Hepatocyte (in vitro differentiated cells): ENCODE results near the gene CHRD. TPM values are rescaled to one million over a fixed set of nuclear protein-coding genes. Genes with fewer than 3 reads are reported as not detected.

ENCODE experiments used
- DNase-seq: peaks from one replicate; pipeline ENCODE4 v3.0.0-alpha.2; 2016; ENCODE audit warnings: low spot score
- H2AFZ ChIP-seq: fragments of 200-600 bp; sonication (generic); 2 replicates; pipeline ENCODE4 v1.6.0; 2016; ENCODE audit warnings: antibody characterized with exemption, mild to moderate bottlenecking
- H3K27ac ChIP-seq: fragments of 200-600 bp; sonication (generic); 2 replicates; pipeline ENCODE4 v1.5.1; 2016; ENCODE audit warnings: mild to moderate bottlenecking
- H3K27me3 ChIP-seq: fragments of 200-600 bp; sonication (generic); 2 replicates; pipeline ENCODE4 v1.6.1; 2016
- H3K36me3 ChIP-seq: fragments of 200-600 bp; sonication (generic); replicated peaks from 2 replicates; pipeline ENCODE4 v1.5.1; 2016; ENCODE audit warnings: low read depth; ENCODE audit not compliant: insufficient read depth
- H3K4me1 ChIP-seq: fragments of 200-600 bp; sonication (generic); 2 replicates; pipeline ENCODE4 v1.5.1; 2016; ENCODE audit warnings: mild to moderate bottlenecking, moderate library complexity; ENCODE audit not compliant: insufficient read depth
- H3K4me2 ChIP-seq: fragments of 200-600 bp; sonication (generic); 2 replicates; pipeline ENCODE4 v1.6.0; 2016
- H3K4me3 ChIP-seq: fragments of 200-600 bp; sonication (generic); 2 replicates; pipeline ENCODE4 v1.5.1; 2016; ENCODE audit warnings: mild to moderate bottlenecking
- H3K79me2 ChIP-seq: fragments of 200-600 bp; sonication (generic); 2 replicates; pipeline ENCODE4 v1.6.0; 2017; ENCODE audit warnings: mild to moderate bottlenecking
- H3K9me2 ChIP-seq: fragments of 200-600 bp; sonication (generic); replicated peaks from 2 replicates; pipeline ENCODE4 v1.6.0; 2017; ENCODE audit warnings: mild to moderate bottlenecking; ENCODE audit not compliant: insufficient read depth
- H3K9me3 ChIP-seq: fragments of 200-600 bp; sonication (generic); 2 replicates; pipeline ENCODE4 v1.5.1; 2016; ENCODE audit warnings: low read depth, mild to moderate bottlenecking
- H4K20me1 ChIP-seq: fragments of 200-600 bp; sonication (generic); 2 replicates; pipeline ENCODE4 v1.6.0; 2016; ENCODE audit warnings: mild to moderate bottlenecking; ENCODE audit not compliant: insufficient read depth, poor library complexity, severe bottlenecking
- EZH2 ChIP-seq: fragments of 200-600 bp; sonication (generic); IDR thresholded peaks from 2 replicates; pipeline ENCODE4 v1.6.1; 2016; ENCODE audit warnings: antibody characterized with exemption, mild to moderate bottlenecking, borderline replicate concordance
- EZH2phosphoT487 ChIP-seq: fragments of 200-600 bp; sonication (generic); IDR thresholded peaks from one replicate; pipeline ENCODE4 v1.6.1; 2018; ENCODE audit warnings: antibody characterized with exemption, mild to moderate bottlenecking, low read depth, moderate library complexity; ENCODE audit not compliant: unreplicated experiment, severe bottlenecking
- WGBS: methylation state at CpG from one replicate; pipeline ENCODE4 v1.1.6; 2016; ENCODE audit warnings: low lambda C conversion rate; ENCODE audit errors: missing lambda C conversion rate; 5-methylcytosine and 5-hydroxymethylcytosine counted together
- polyA plus RNA-seq: library from polyadenylated mRNA; unstranded; fragments of >200 nt; fragmentation: Nextera tagmentation; extraction: Ambion mirVana; gene quantifications from 2 replicates; pipeline ENCODE4 v1.2.1, GENCODE V29; 2016
- total RNA-seq: library from RNA; depleted of rRNA; stranded (reverse); fragments of >200 nt; gene quantifications from 2 replicates; pipeline ENCODE4 v1.2.3, GENCODE V29; 2014
- TF ChIP-seq, protein P1 (sequence below): fragments of 200-600 bp; sonication (generic); IDR thresholded peaks from 2 replicates; pipeline ENCODE4 v1.5.1; 2016; ENCODE audit warnings: antibody characterized with exemption, mild to moderate bottlenecking; ENCODE audit not compliant: poor library complexity

Gene CHRD
- total and polyA plus RNA-seq, 2 experiments from 2014 or later, result 13.6 to 16.1 TPM

DNA sequence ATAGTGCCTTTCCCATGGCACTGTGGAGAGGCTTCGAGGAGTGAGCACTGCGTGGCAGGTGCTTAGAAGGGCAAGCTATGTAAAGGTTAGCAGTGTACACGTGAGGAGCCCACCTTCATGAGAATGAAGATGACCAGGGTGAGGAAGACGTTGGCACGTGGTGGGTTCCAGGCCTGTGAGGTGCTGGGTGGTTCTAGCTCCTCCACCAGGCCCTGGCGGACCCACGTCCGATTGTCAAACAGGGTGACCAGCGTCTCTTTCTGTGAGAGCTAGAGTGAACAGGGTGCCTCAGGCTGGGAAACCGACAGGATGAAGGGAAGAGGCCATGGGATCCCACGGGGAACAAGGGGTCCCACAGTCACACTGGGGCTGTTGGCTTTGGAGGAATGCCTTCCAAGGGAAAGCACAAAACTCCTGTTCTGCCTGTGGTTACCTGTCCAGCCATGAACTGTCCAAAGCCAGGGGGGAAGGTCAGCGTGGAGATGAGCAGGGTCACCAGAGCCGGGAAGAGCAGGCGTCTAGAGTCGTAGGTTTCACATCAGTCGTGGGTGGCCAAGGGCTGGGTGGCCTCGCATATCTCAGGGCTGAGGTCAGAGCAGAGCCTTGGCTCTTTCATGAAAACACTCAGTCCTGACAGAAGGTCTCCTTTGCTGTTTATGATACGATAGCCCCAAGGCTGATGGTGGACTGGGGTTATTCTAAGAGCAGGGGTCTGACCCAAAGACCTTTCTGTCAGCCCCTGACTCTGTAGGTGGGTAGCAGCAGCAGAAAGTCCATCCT lies 24.4 kb upstream of the CHRD start:
- no peaks in the 10 kb centered on the region for H3K27me3 ChIP-seq
- no peaks in the 10 kb centered on the region for H3K9me2 ChIP-seq
- H3K4me3 ChIP-seq, result no peak overlapping the region
- no peak for DNase-seq
- TF ChIP-seq, protein P1, sequence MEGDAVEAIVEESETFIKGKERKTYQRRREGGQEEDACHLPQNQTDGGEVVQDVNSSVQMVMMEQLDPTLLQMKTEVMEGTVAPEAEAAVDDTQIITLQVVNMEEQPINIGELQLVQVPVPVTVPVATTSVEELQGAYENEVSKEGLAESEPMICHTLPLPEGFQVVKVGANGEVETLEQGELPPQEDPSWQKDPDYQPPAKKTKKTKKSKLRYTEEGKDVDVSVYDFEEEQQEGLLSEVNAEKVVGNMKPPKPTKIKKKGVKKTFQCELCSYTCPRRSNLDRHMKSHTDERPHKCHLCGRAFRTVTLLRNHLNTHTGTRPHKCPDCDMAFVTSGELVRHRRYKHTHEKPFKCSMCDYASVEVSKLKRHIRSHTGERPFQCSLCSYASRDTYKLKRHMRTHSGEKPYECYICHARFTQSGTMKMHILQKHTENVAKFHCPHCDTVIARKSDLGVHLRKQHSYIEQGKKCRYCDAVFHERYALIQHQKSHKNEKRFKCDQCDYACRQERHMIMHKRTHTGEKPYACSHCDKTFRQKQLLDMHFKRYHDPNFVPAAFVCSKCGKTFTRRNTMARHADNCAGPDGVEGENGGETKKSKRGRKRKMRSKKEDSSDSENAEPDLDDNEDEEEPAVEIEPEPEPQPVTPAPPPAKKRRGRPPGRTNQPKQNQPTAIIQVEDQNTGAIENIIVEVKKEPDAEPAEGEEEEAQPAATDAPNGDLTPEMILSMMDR, result no peak
- TF ChIP-seq EZH2, result no peak
- TF ChIP-seq EZH2phosphoT487, result no peak
- H3K27ac ChIP-seq, result no peak overlapping the region
- WGBS, result 84% methylated on average over 18 of the region's 18 CpGs
- H3K9me3 ChIP-seq, result no peaks in the 10 kb centered on the region
- H3K79me2 ChIP-seq, result peaks cover 14% of the 10 kb centered on the region
- H3K36me3 ChIP-seq, result no peaks in the 10 kb centered on the region
- H4K20me1 ChIP-seq, result no peaks in the 10 kb centered on the region
- peaks cover 12% of the 10 kb centered on the region for H3K4me1 ChIP-seq
- no peak overlapping the region for H3K4me2 ChIP-seq
- H2AFZ ChIP-seq, result no peak overlapping the region

DNA sequence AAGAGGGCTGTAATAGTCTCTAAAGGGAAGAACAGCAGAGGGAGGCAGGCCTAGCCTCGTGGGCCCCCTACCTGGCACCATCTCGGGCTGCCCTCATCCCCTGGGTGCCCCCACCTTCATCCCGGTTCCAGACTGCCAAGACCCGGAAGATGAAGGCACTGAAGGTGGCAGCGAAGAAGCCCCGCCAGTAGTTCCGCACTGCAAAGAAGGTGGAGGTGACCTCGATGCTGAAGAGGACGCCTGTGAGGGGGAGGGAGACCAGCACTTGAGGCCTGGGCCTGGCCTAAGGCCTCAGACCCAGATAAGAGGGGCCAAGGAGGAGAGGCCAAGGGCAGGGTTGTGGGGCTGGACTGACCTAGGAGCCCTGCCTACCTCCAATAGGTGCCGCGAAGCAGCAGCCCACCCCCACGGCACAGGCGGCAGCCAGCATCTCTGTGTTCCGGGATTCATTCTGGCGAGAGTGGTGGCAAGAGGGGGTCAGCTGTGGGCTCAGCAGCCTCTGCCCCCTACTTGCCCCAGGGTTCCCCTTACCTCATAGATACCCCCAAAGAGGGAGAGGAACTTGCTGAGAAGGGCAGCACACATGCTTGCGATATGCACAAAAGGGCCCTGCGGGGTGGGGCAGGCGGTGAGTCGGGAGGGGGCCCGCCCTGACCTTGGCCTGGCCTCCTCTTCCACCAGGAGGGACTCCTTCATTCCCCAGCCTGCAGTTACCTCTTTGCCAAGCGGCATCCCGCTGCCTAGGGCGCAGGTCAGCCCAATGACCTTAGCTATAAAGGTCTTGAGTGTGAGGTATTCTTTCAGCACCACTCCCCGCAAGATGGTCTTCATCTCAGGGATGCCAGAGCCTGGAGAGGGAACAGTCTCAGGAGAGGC lies 22.4 kb upstream of the CHRD start:
- no peak overlapping the region for H3K27ac ChIP-seq
- peaks cover 12% of the 10 kb centered on the region for H3K4me1 ChIP-seq
- H2AFZ ChIP-seq, result no peak overlapping the region
- H3K36me3 ChIP-seq, result no peaks in the 10 kb centered on the region
- H3K27me3 ChIP-seq, result no peaks in the 10 kb centered on the region
- TF ChIP-seq, protein P1, result no peak
- TF ChIP-seq EZH2phosphoT487, result no peak
- no peak for TF ChIP-seq EZH2
- H3K9me2 ChIP-seq, result no peaks in the 10 kb centered on the region
- peaks cover 22% of the 10 kb centered on the region for H3K79me2 ChIP-seq
- H3K4me2 ChIP-seq, result no peak overlapping the region
- WGBS, result 94% methylated on average over 24 of the region's 24 CpGs
- H3K9me3 ChIP-seq, result no peaks in the 10 kb centered on the region
- no peak for DNase-seq
- H3K4me3 ChIP-seq, result no peak overlapping the region
- no peaks in the 10 kb centered on the region for H4K20me1 ChIP-seq

DNA sequence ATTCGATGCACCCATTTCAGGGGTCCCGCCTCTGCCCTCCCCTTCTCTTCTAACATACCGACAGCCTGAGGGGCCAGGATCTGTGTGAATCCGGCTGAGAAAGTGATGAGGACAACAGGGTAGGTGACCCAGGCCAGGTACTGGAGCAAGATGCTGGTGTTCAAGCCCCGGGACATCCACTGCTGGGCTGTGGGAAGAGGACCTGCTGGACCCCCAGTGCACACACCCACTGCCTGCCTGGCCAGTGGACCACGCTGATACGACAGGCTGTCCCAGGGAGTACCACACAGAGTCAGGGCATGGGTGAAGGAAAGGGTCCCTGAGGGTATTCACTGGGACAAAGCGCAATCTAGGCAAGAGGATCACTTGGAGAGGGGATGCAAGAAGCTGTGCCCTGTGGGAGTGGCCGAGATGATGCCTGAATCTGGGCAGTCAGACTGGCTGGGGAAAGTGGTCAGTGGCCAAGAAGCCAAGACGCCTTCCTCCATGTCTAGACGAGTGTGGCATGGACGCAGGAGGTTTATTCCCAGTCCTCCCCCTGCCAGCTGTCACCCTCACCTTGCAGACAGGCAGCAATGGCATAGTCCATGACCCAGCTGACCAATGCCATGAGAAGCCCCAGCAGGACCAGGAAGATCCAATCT lies 21.6 kb upstream of the CHRD start:
- peaks cover 22% of the 10 kb centered on the region for H3K79me2 ChIP-seq
- no peaks in the 10 kb centered on the region for H3K9me2 ChIP-seq
- no peaks in the 10 kb centered on the region for H3K9me3 ChIP-seq
- H3K27me3 ChIP-seq, result no peaks in the 10 kb centered on the region
- 95% methylated on average over 12 of the region's 12 CpGs for WGBS
- DNase-seq, result no peak
- H2AFZ ChIP-seq, result no peak overlapping the region
- TF ChIP-seq, protein P1, result no peak
- no peak for TF ChIP-seq EZH2
- no peak for TF ChIP-seq EZH2phosphoT487
- peaks cover 12% of the 10 kb centered on the region for H3K4me1 ChIP-seq
- no peaks in the 10 kb centered on the region for H3K36me3 ChIP-seq
- H3K27ac ChIP-seq, result no peak overlapping the region
- no peak overlapping the region for H3K4me3 ChIP-seq
- no peak overlapping the region for H3K4me2 ChIP-seq
- H4K20me1 ChIP-seq, result no peaks in the 10 kb centered on the region
